NT2/D1 (cell line): ENCODE results near the gene NPFF.

Source experiments
- SUZ12 ChIP-seq: IDR thresholded peaks from 2 replicates; pipeline ENCODE4 v1.6.1; 2011; ENCODE audit not compliant: insufficient read length, insufficient read depth; ENCODE audit errors: extremely low read depth
- YY1 ChIP-seq: IDR thresholded peaks from 2 replicates; pipeline ENCODE4 v1.6.1; 2011; ENCODE audit not compliant: insufficient read length, insufficient read depth
- ZNF274 ChIP-seq: IDR thresholded peaks from 2 replicates; pipeline ENCODE4 v1.6.1; 2011; ENCODE audit warnings: mild to moderate bottlenecking, low read depth, low read length

DNA sequence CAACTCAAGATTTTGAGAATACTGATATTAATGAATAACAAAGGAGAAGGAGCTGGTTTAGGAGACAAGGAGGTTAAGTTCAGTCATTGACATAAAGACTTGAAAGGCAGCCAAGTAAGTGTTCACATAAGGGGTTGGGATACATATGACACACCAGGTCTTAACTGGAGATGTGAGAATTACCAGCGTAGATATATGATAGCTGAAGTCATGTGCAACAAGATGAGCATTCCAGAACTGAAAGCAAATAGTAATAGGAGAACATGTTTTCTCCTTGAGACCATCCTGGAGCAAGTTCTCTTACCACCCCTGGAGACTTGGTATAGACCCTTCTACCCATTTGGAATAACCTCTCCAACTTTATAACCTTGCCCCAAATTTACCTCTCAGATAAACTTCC, 43.3 kb upstream of the NPFF start:
- TF ChIP-seq ZNF274 (no peak), YY1 (no peak), SUZ12 (no peak)
